ENCODE measurements around the gene KIR2DL1. TPM values are rescaled to one million over a fixed set of nuclear protein-coding genes. Genes with fewer than 3 reads are reported as not detected.
"Not testable (repeated sequence)": the region's sequence is repeated elsewhere in the genome, so short reads cannot be mapped to it uniquely, and the experiment has no call there.

The KIR2DL1 gene
- not detected in 2 replicates for total RNA-seq (2012; rRNA removed)
- polyA plus RNA-seq (2012; rRNA removed): not detected in 2 replicates
- polyA plus RNA-seq (2012; cell fraction: cytosol; rRNA removed): not detected in 2 replicates
- not detected in 2 replicates for polyA plus RNA-seq (2012; cell fraction: nucleus; rRNA removed; ENCODE audit: low replicate concordance)
- not detected for Bru-seq, nascent RNA
- BruChase-seq, experiment 1, labeled RNA remaining after a 6-hour chase: not detected
- not detected for BruChase-seq, experiment 2, labeled RNA remaining after a 2-hour chase
- long read RNA-seq: 0 reads

- H3K9me1 ChIP-seq (ENCODE audit: insufficient read depth, low read length); H3K27me3 ChIP-seq (ENCODE audit: control insufficient read depth, insufficient read depth, low read length); intact Hi-C loops (cut with micrococcal nuclease); H2AK9ac ChIP-seq (replicated peaks; ENCODE audit: low read depth, low read length, poor library complexity); H3K56ac ChIP-seq (ENCODE audit: extremely low read depth, insufficient read depth, low read length); H3K36me3 ChIP-seq (ENCODE audit: control insufficient read depth, insufficient read depth, low read length); H4K91ac ChIP-seq (ENCODE audit: insufficient read depth, low read depth, low read length); H2BK15ac ChIP-seq (ENCODE audit: low read depth, low read length); H3K4me3 ChIP-seq (ENCODE audit: insufficient read depth, low read depth, low read length); H3K9me3 ChIP-seq (ENCODE audit: control insufficient read depth, insufficient read depth, low read length); H3K18ac ChIP-seq (ENCODE audit: low read depth, low read length); H3K4me1 ChIP-seq (ENCODE audit: control insufficient read depth, insufficient read depth, low read length); in situ Hi-C loops (cut with MboI; ENCODE audit: low sequenced_read_pairs); H2BK5ac ChIP-seq (ENCODE audit: low read depth, low read length, poor library complexity, severe bottlenecking); H3K4ac ChIP-seq (ENCODE audit: low read depth, low read length); BruUV-seq (replicated peaks); H4K5ac ChIP-seq (ENCODE audit: low read depth, low read length); H3K9ac ChIP-seq (ENCODE audit: low read depth, low read length); H4K8ac ChIP-seq (ENCODE audit: low read depth in 2 of 2, low read length in 2 of 2); dilution Hi-C loops (cut with HindIII; ENCODE audit: low sequenced_read_pairs, unreplicated experiment); DNase-seq; H3K14ac ChIP-seq (replicated peaks; ENCODE audit: low read depth, low read length); H2BK20ac ChIP-seq (ENCODE audit: low read depth, low read length); H3K27ac ChIP-seq (ENCODE audit: insufficient read depth, low read length); CTCF ChIA-PET; POLR2A ChIA-PET (ENCODE audit: unreplicated experiment); ATAC-seq (ENCODE audit: low read depth); H4K20me1 ChIP-seq (ENCODE audit: insufficient read depth, low read length); H2BK120ac ChIP-seq (ENCODE audit: low read depth, low read length); H2AFZ ChIP-seq (replicated peaks; ENCODE audit: low read length, poor library complexity); H3K23ac ChIP-seq (ENCODE audit: low read depth, low read length); H2AK5ac ChIP-seq (ENCODE audit: low read depth, low read length); H3K79me1 ChIP-seq (ENCODE audit: low read depth in 1 of 2, low read length in 2 of 2); H3K4me2 ChIP-seq (ENCODE audit: low read depth, low read length): not testable (repeated sequence)
- WGBS, 2 experiments (ENCODE audit: extremely low coverage in 2 of 2, insufficient read length in 1 of 2): no CpG with 5 or more reads among the region's 15 CpGs
Measured at GRCh38 chr19:54769646-54770045, at the start of gene KIR2DL1. TSS of gene KIR2DL1 (plus strand) at chr19:54769793. CDS start at chr19:54769851, 58 bp downstream.

All from IMR-90 (cell line).